Tibial nerve (tissue), 4 donors: ENCODE measurements around the gene AFM. TPM values are rescaled to one million over a fixed set of nuclear protein-coding genes. Genes with fewer than 3 reads are reported as not detected.

ENCODE experiments used
- DNase-seq, 2 donors: peaks; one replicate each; pipeline ENCODE4 v3.0.0-alpha.2; 2019; ENCODE audit warnings: low spot score in 2 of 2
- H3K27ac ChIP-seq, 4 donors: fragments of 200-600 bp; sonication (generic) in 3 of 4; one replicate each; pipeline ENCODE4 v1.5.1; 2017 to 2019; ENCODE audit warnings: mild to moderate bottlenecking in 1 of 4
- H3K27me3 ChIP-seq, 2 donors: fragments of 200-600 bp; sonication (generic) in 1 of 2; one replicate each; pipeline versions ENCODE4 v1.5.1 to v1.6.0; 2017 to 2019
- H3K36me3 ChIP-seq, 3 donors: fragments of 200-600 bp; sonication (generic); one replicate each; pipeline ENCODE4 v1.5.1; 2018 to 2019
- H3K4me1 ChIP-seq, 4 donors: fragments of 200-600 bp; sonication (generic) in 3 of 4; one replicate each; pipeline ENCODE4 v1.5.1; 2017 to 2019
- H3K4me3 ChIP-seq, 4 donors: fragments of 200-600 bp; sonication (generic) in 3 of 4; one replicate each; pipeline ENCODE4 v1.5.1; 2017 to 2019; ENCODE audit warnings: mild to moderate bottlenecking in 1 of 4, moderate library complexity in 1 of 4
- H3K9me3 ChIP-seq, 4 donors: fragments of 200-600 bp; sonication (generic) in 3 of 4; one replicate each; pipeline ENCODE4 v1.5.1; 2017 to 2019
- EP300 ChIP-seq, 2 donors: sonication (generic); formaldehyde crosslinking; IDR thresholded peaks; one replicate each; pipeline ENCODE4 v1.6.1; 2017; ENCODE audit warnings: antibody characterized with exemption in 2 of 2, mild to moderate bottlenecking in 1 of 2
- POLR2A ChIP-seq, 2 donors: fragments of 450-650 bp; IDR thresholded peaks; one replicate each; pipeline ENCODE4 v1.6.1; 2017; ENCODE audit warnings: antibody characterized with exemption in 2 of 2, mild to moderate bottlenecking in 2 of 2, moderate library complexity in 2 of 2
- WGBS, 2 donors: methylation state at CpG; one replicate each; pipeline ENCODE4 v1.1.5; 2018; 5-methylcytosine and 5-hydroxymethylcytosine counted together
- total RNA-seq, 4 donors: library from RNA; depleted of rRNA; stranded (reverse); fragments of >200 nt; gene quantifications; one replicate each; pipeline ENCODE4 v1.1.0, GENCODE V29; 2016
- TF ChIP-seq, protein P1 (sequence below), 5 experiments: fragments of 200-600 bp in 3 of 5; fragments of 450-650 bp in 2 of 5; sonication (generic) in 3 of 5; IDR thresholded peaks; one replicate each; pipeline ENCODE4 v1.5.1; 2016 to 2019; ENCODE audit warnings: antibody characterized with exemption in 5 of 5, mild to moderate bottlenecking in 3 of 5, moderate library complexity in 2 of 5

Gene AFM
- total RNA-seq, 4 donors from 2014 or later, result not detected

DNA sequence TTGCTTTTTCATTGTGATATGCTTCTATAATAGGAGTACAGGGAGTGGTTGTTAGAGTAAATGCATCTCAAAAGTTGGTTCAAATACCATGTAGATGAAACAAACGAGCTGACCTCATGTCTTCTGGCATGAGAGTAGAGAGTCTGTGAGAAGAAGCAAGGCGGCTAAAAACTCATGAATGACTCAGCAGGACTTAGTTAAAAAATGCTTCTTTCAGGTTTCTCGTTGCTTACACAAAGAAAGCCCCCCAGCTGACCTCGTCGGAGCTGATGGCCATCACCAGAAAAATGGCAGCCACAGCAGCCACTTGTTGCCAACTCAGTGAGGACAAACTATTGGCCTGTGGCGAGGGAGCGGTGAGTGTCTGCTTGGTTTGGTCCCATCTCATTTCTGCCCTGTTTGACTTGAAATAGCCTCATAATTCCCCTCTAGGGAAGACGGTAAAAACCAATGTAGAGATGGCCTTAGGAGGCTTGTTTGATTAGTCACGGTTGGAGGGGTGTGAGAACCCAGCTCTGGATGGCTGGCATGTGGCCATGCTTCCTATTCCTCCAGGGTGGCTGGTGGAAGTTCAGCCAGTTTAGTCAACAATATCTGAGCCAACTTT lies 31.0 kb upstream of the AFM start:
- TF ChIP-seq EP300 (IDR thresholded peaks at IDR 0.05) (no peak), POLR2A (IDR thresholded peaks at IDR 0.05) (no peak)
- TF ChIP-seq, protein P1, sequence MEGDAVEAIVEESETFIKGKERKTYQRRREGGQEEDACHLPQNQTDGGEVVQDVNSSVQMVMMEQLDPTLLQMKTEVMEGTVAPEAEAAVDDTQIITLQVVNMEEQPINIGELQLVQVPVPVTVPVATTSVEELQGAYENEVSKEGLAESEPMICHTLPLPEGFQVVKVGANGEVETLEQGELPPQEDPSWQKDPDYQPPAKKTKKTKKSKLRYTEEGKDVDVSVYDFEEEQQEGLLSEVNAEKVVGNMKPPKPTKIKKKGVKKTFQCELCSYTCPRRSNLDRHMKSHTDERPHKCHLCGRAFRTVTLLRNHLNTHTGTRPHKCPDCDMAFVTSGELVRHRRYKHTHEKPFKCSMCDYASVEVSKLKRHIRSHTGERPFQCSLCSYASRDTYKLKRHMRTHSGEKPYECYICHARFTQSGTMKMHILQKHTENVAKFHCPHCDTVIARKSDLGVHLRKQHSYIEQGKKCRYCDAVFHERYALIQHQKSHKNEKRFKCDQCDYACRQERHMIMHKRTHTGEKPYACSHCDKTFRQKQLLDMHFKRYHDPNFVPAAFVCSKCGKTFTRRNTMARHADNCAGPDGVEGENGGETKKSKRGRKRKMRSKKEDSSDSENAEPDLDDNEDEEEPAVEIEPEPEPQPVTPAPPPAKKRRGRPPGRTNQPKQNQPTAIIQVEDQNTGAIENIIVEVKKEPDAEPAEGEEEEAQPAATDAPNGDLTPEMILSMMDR (IDR thresholded peaks at IDR 0.05), result no peak
- DNase-seq, result no peak
- Histone ChIP-seq H3K36me3 (no peaks in the 10 kb centered on the region), H3K9me3 (no peaks in the 10 kb centered on the region), H3K27me3 (no peaks in the 10 kb centered on the region), H3K4me3 (no peak overlapping the region), H3K27ac (no peak overlapping the region), H3K4me1 (peaks cover 0 to 8% (median 0%) of the 10 kb centered on the region in 4 donors)
- 42 to 51% methylated on average over 9 of the region's 9 CpGs for WGBS, 2 donors

DNA sequence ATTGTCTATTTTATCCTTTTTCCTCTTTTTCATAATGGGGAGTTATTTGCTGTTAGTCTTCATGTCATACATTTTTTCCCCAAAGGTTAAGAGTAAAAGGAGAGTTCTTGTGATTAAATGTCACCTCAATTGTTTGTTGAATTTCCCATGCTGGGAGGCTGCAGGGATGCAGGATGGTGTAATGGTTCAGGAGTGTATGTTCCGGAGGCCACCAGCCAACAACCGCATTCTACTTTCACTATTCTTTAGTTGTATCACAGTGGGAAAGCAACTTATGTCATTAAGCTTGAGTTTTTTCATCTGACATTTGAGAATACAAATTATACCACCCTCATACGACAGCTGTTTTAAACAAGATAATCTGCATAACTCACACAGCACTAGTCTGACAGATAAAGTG lies 30.1 kb upstream of the AFM start:
- H3K27ac ChIP-seq, result no peak overlapping the region
- 45 to 56% methylated on average over 3 of the region's 3 CpGs for WGBS, 2 donors
- H3K4me1 ChIP-seq, result peaks cover 0 to 8% (median 0%) of the 10 kb centered on the region in 4 donors
- no peaks in the 10 kb centered on the region for H3K9me3 ChIP-seq
- no peaks in the 10 kb centered on the region for H3K36me3 ChIP-seq
- H3K27me3 ChIP-seq, result no peaks in the 10 kb centered on the region
- TF ChIP-seq, protein P1 (IDR thresholded peaks at IDR 0.05), result no peak
- H3K4me3 ChIP-seq, result no peak overlapping the region
- DNase-seq, result no peak

DNA sequence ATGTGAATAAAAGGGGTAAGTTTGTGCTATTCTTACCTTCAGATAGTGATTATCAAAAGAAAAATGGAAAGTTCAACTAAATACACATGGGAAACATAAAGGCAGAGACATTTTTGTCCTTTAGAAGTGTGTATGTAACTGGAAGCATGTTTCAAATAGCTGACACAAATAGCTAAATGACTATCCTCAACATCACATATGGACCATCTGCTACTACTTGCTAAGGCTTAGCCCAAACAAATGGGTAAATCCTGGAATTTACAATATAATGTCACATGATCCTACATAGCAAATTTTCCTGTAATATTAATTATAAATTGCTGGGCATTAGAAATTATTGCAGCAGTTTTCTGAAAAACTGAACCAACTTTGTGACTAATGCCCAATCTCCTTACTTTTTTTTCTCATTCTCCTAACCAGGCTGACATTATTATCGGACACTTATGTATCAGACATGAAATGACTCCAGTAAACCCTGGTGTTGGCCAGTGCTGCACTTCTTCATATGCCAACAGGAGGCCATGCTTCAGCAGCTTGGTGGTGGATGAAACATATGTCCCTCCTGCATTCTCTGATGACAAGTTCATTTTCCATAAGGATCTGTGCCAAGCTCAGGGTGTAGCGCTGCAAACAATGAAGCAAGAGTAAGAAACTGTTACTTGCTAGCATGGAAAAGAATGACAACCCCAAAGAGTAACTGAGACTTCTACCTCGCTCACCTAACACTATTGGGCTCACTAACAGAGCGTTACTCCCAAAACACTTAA lies 29.4 kb upstream of the AFM start:
- TF ChIP-seq EP300 (IDR thresholded peaks at IDR 0.05), result no peak
- TF ChIP-seq, protein P1 (IDR thresholded peaks at IDR 0.05), result no peak
- no peak for TF ChIP-seq POLR2A (IDR thresholded peaks at IDR 0.05)
- no peak for DNase-seq
- Histone ChIP-seq H3K4me1 (peaks cover 0 to 8% (median 0%) of the 10 kb centered on the region in 4 donors), H3K27me3 (no peaks in the 10 kb centered on the region), H3K9me3 (no peaks in the 10 kb centered on the region), H3K4me3 (no peak overlapping the region), H3K36me3 (no peaks in the 10 kb centered on the region), H3K27ac (no peak overlapping the region)
- 91 to 94% methylated on average over 4 of the region's 4 CpGs for WGBS, 2 donors

DNA sequence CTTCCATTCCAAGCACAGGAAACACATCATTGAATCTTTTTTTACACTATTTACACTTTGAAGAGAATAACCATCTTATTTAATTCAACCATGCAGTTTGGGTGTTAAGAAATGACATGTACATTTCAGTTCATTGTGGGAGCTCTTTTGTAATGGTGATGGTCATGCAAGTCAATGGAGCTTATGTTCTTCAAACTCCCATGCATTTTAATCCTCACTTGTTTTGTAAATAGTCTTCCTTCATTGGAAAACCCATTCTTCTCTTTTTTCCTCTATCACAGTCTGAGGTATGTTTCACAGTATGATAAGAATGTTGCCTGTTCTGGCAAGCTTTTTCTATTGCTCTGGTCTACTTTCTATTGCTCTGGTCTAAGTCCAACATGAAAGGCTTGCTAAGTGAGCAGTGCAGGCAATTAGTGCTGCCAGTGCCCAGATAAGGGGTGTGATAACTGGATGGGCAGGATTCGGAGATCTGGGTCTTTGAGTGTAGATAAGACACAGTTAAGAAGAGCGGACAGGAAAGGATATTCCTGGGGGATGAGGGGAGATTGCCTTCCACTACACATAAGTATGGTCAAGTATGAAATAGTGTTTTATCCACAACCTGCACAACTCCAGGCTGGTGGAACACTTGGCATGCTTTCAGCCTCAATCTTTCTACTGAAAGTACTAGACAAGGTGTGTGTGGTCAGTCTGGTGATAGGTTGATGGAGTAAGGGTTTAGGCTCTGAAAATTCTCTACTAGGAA lies 28.4 kb upstream of the AFM start:
- Histone ChIP-seq H3K4me1 (peaks cover 0 to 8% (median 0%) of the 10 kb centered on the region in 4 donors), H3K27ac (no peak overlapping the region), H3K9me3 (no peaks in the 10 kb centered on the region), H3K27me3 (no peaks in the 10 kb centered on the region), H3K36me3 (no peaks in the 10 kb centered on the region), H3K4me3 (no peak overlapping the region)
- DNase-seq, result no peak
- WGBS, 2 donors, result 67 to 68% methylated on average over 2 of the region's 2 CpGs
- TF ChIP-seq, protein P1 (IDR thresholded peaks at IDR 0.05), result no peak
- TF ChIP-seq EP300 (IDR thresholded peaks at IDR 0.05) (no peak), POLR2A (IDR thresholded peaks at IDR 0.05) (no peak)

DNA sequence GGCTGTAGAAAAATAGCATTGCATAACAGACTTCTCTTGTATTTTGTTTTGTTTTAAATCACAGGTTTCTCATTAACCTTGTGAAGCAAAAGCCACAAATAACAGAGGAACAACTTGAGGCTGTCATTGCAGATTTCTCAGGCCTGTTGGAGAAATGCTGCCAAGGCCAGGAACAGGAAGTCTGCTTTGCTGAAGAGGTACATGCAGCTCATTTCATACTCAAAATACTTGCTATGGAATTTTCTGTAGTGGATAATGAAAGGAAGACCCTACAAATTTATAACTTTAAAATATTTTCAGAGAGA lies 27.9 kb upstream of the AFM start:
- no peak for TF ChIP-seq POLR2A (IDR thresholded peaks at IDR 0.05)
- TF ChIP-seq, protein P1 (IDR thresholded peaks at IDR 0.05), result no peak
- no peak for TF ChIP-seq EP300 (IDR thresholded peaks at IDR 0.05)
- no peaks in the 10 kb centered on the region for H3K36me3 ChIP-seq
- H3K4me1 ChIP-seq, result peaks cover 0 to 8% (median 0%) of the 10 kb centered on the region in 4 donors
- H3K27me3 ChIP-seq, result no peaks in the 10 kb centered on the region
- H3K27ac ChIP-seq, result no peak overlapping the region
- DNase-seq, result no peak
- no peaks in the 10 kb centered on the region for H3K9me3 ChIP-seq
- no peak overlapping the region for H3K4me3 ChIP-seq
